Naive thymus-derived CD8-positive, alpha-beta T cell (primary cell): ENCODE results near the gene HCRTR2. TPM values are rescaled to one million over a fixed set of nuclear protein-coding genes. Genes with fewer than 3 reads are reported as not detected.
"Not testable (repeated sequence)": the region's sequence is repeated elsewhere in the genome, so short reads cannot be mapped to it uniquely, and the experiment has no call there.

ENCODE experiments used
- ATAC-seq, 2 donors: fragments of 150-1000 bp; cut with Tn5 transposase in 1 of 2; sonication (Bioruptor Pico), chemical (Tn5 transposase) in 1 of 2; 1 replicate in 1 of 2; 2 replicates in 1 of 2; pipeline ENCODE4 v1.10.0; 2021; ENCODE audit warnings: mild to moderate bottlenecking in 2 of 2, moderate library complexity in 2 of 2
- POLR2A ChIA-PET: fragments of 350-600 bp; sonication (Branson Sonifier 250); formaldehyde crosslinking; loops from one replicate; lab custom pipeline; 2021; ENCODE audit warnings: antibody characterized with exemption; lab: Charles Lee
- DNase-seq, 10 donors: peaks; one replicate each; pipeline versions ENCODE4 v3.0.0 to v3.0.0-alpha.2; 2020 to 2022
- H3K27ac Mint-ChIP-seq, 10 donors: one replicate each; pipeline ENCODE4 v1.8.0; 2020 to 2022; ENCODE audit warnings: mild to moderate bottlenecking in 10 of 10, mixed read lengths in 10 of 10, moderate library complexity in 4 of 10, inconsistent platforms in 1 of 10
- H3K27me3 Mint-ChIP-seq, 5 donors: one replicate each; pipeline ENCODE4 v1.8.0; 2021 to 2022; ENCODE audit warnings: mixed read lengths in 5 of 5
- H3K36me3 Mint-ChIP-seq, 3 donors: one replicate each; pipeline ENCODE4 v1.8.0; 2020 to 2022; ENCODE audit warnings: mixed read lengths in 3 of 3, mild to moderate bottlenecking in 2 of 3, inconsistent platforms in 1 of 3
- H3K4me1 Mint-ChIP-seq, 4 donors: one replicate each; pipeline ENCODE4 v1.8.0; 2021 to 2022; ENCODE audit warnings: mixed read lengths in 4 of 4
- H3K4me3 Mint-ChIP-seq, 10 donors: one replicate each; pipeline ENCODE4 v1.8.0; 2020 to 2022; ENCODE audit warnings: mild to moderate bottlenecking in 10 of 10, mixed read lengths in 10 of 10, moderate library complexity in 6 of 10, inconsistent platforms in 1 of 10
- H3K9me3 Mint-ChIP-seq, 9 donors: one replicate each; pipeline ENCODE4 v1.8.0; 2020 to 2022; ENCODE audit warnings: mixed read lengths in 9 of 9, mild to moderate bottlenecking in 3 of 9, inconsistent platforms in 1 of 9, moderate library complexity in 1 of 9
- polyA plus RNA-seq, 3 donors: library from polyadenylated mRNA; unstranded; fragments of 300-500 nt; fragmentation: Illumina TruSeq; gene quantifications; one replicate each; pipeline ENCODE4 v1.2.3, GENCODE V29; 2021
- total RNA-seq, 8 experiments: library from RNA in 2 of 8; stranded (reverse) in 2 of 8; gene quantifications; one replicate each; pipeline ENCODE4 v1.2.3 and lab custom pipeline; 2021 to 2026

Gene HCRTR2
- total and polyA plus RNA-seq, 5 experiments from 2014 or later, result not detected

DNA sequence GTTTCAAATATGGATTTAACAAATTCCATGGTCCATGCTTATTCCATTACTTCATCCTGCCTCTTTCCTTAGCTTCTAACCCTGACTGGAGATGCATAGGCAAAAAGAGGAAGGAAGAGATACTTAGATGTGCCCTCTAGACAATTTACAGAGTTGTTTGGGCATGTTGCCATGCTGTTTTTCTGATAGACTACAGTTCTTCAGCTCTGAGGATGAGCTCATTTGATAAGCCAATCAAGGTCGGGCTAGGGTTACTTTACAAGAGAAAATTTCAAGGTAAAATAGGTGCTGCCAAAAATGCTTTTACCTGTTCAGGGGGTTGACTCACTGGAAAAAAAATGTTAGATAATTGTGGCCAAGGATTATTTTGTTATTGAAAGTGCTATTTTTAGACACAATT, 5.9 kb downstream of the HCRTR2 start:
- H3K9me3 Mint-ChIP-seq, result peaks cover 0 to 24% (median 8%) of the 10 kb centered on the region in 9 donors
- POLR2A ChIA-PET, result no interaction called here
- H3K27me3 Mint-ChIP-seq, result peaks cover 0 to 8% (median 5%) of the 10 kb centered on the region in 5 donors
- DNase-seq (no peak), ATAC-seq (no peak)
- no peak overlapping the region for H3K27ac Mint-ChIP-seq
- no peaks in the 10 kb centered on the region for H3K4me1 Mint-ChIP-seq
- peaks cover 0 to 7% (median 0%) of the 10 kb centered on the region in 3 donors for H3K36me3 Mint-ChIP-seq
- H3K4me3 Mint-ChIP-seq, result no peak overlapping the region

- no peaks in the 10 kb centered on the region for H3K27me3 Mint-ChIP-seq
- no peaks in the 10 kb centered on the region for H3K4me1 Mint-ChIP-seq
- no peaks in the 10 kb centered on the region for H3K36me3 Mint-ChIP-seq
- ATAC-seq, result no peak
- no peak overlapping the region for H3K27ac Mint-ChIP-seq
- POLR2A ChIA-PET, result no interaction called here
- DNase-seq, result no peak
- no peak overlapping the region for H3K4me3 Mint-ChIP-seq
- peaks cover 0 to 16% (median 7%) of the 10 kb centered on the region in 9 donors for H3K9me3 Mint-ChIP-seq
Measured at GRCh38 chr6:55182016-55182650, 7.8 kb downstream of the HCRTR2 start.

- no peak for ATAC-seq
Measured at GRCh38 chr6:55184782-55185530, 10.6 kb downstream of the HCRTR2 start.

GRCh38 chr6:55198715-55199114, 24.4 kb downstream of the HCRTR2 start:
- Mint-ChIP-seq H3K27ac (no peak overlapping the region), H3K27me3 (no peaks in the 10 kb centered on the region), H3K4me3 (no peak overlapping the region), H3K9me3 (peaks cover 0 to 16% (median 2%) of the 10 kb centered on the region in 9 donors), H3K36me3 (no peaks in the 10 kb centered on the region), H3K4me1 (no peaks in the 10 kb centered on the region)
- no peak for DNase-seq
- no peak for ATAC-seq
- POLR2A ChIA-PET, result no interaction called here

More at GRCh38 chr6:55184782-55185530, 10.6 kb downstream of the HCRTR2 start:
- Mint-ChIP-seq H3K9me3 (peaks cover 0 to 29% (median 5%) of the 10 kb centered on the region in 9 donors), H3K4me1 (no peaks in the 10 kb centered on the region), H3K27me3 (no peaks in the 10 kb centered on the region), H3K36me3 (no peaks in the 10 kb centered on the region), H3K4me3 (no peak overlapping the region), H3K27ac (no peak overlapping the region)
- POLR2A ChIA-PET, result no interaction called here
- DNase-seq, result no peak

- Mint-ChIP-seq H3K9me3 (peaks cover 0 to 19% (median 2%) of the 10 kb centered on the region in 9 donors), H3K27ac (no peak overlapping the region), H3K27me3 (no peaks in the 10 kb centered on the region), H3K36me3 (no peaks in the 10 kb centered on the region), H3K4me1 (no peaks in the 10 kb centered on the region), H3K4me3 (no peak overlapping the region)
- POLR2A ChIA-PET, result no interaction called here
- ATAC-seq, result no peak
- no peak for DNase-seq
Measured at GRCh38 chr6:55199239-55199638, 24.9 kb downstream of the HCRTR2 start.

DNA sequence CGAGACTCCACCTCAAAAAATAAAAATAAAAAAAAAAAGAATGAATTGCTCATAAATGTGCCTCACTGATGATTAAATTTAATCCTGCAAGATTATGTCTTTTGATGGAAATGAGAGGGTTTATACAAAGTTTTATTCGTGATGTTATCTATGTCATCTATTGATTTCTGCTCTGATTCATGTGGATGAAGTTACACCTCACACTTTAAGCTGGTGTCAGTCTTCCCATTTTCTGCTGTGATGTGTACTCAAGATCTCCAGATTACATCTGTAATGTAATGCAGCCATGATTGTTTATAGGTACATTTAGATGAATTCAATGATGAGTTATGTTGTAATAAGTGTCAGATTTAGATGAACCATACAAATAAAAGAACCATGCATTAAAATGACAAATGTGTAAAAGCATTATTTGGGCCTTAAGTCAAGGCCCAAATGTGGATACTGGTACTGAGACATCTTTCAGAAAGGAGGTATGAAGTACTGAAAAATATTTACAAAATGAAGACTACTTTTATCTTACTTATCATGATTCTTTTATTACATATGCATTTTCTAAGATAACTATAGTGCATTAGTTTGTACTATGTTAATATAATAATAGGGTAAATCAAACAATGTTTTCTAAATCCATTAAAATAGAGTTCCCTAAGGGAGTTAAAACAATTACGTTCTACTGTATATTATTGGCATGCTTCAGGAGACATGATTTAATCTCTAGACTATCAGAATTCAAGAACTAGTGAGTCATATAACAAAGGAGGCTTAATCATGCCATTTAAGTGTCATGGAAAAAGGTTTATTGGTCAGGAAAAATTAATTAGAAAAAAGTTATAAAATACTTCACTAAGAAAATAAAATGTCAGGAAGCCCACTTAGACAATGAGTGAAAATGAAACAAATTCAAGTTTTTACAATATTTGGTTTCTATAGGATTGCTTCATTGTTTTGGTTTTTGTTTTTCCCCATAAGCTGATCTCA, 34.5 kb downstream of the HCRTR2 start:
- Mint-ChIP-seq H3K4me1 (no peaks in the 10 kb centered on the region), H3K9me3 (peaks cover 0 to 10% (median 6%) of the 10 kb centered on the region in 9 donors), H3K4me3 (no peak overlapping the region), H3K27ac (no peak overlapping the region), H3K36me3 (no peaks in the 10 kb centered on the region), H3K27me3 (no peaks in the 10 kb centered on the region)
- ATAC-seq (no peak), DNase-seq (no peak)
- POLR2A ChIA-PET, result no interaction called here

GRCh38 chr6:55210952-55211351, 36.6 kb downstream of the HCRTR2 start:
- peaks cover 0 to 17% (median 9%) of the 10 kb centered on the region in 9 donors for H3K9me3 Mint-ChIP-seq
- H3K36me3 Mint-ChIP-seq, result no peaks in the 10 kb centered on the region
- no peak for DNase-seq
- no peak overlapping the region for H3K4me3 Mint-ChIP-seq
- H3K27ac Mint-ChIP-seq, result no peak overlapping the region
- ATAC-seq, result no peak
- POLR2A ChIA-PET, result no interaction called here
- no peaks in the 10 kb centered on the region for H3K4me1 Mint-ChIP-seq
- no peaks in the 10 kb centered on the region for H3K27me3 Mint-ChIP-seq

- Mint-ChIP-seq H3K4me1 (no peaks in the 10 kb centered on the region), H3K27ac (no peak overlapping the region), H3K4me3 (no peak overlapping the region), H3K9me3 (peaks cover 0 to 21% (median 9%) of the 10 kb centered on the region in 9 donors), H3K36me3 (no peaks in the 10 kb centered on the region), H3K27me3 (no peaks in the 10 kb centered on the region)
- no peak for DNase-seq
- POLR2A ChIA-PET, result no interaction called here
- no peak for ATAC-seq
Measured at GRCh38 chr6:55212156-55212555, 37.8 kb downstream of the HCRTR2 start.

DNA sequence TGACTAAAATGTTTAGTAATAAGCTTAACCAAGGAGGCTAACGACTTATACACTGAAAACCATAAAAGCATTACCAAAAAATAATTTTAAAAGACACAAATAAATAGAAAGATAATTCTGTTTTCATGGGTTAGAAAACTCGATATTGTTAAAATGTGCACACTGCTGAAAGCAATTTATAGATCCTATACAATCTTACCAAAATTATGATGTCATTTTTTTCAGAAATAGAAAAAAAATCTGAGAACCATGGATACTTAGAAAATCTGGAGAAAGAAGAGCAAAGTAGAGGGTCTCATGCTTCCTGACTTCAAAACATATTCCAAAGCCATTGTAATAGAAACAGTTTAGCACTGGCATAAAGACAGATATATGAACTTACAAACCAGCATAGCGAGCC, 46.6 kb downstream of the HCRTR2 start:
- ATAC-seq, result no peak
- no peak for DNase-seq
- no peaks in the 10 kb centered on the region for H3K4me1 Mint-ChIP-seq
- no peaks in the 10 kb centered on the region for H3K27me3 Mint-ChIP-seq
- H3K4me3 Mint-ChIP-seq, result no peak overlapping the region
- no peak overlapping the region for H3K27ac Mint-ChIP-seq
- H3K36me3 Mint-ChIP-seq, result no peaks in the 10 kb centered on the region
- H3K9me3 Mint-ChIP-seq, result peaks cover 0 to 25% (median 4%) of the 10 kb centered on the region in 9 donors
- POLR2A ChIA-PET, result no interaction called here

GRCh38 chr6:55227862-55228261, 53.5 kb downstream of the HCRTR2 start:
- Mint-ChIP-seq H3K4me1 (no peaks in the 10 kb centered on the region), H3K9me3 (peaks cover 0 to 13% (median 5%) of the 10 kb centered on the region in 9 donors), H3K4me3 (no peak overlapping the region), H3K36me3 (no peaks in the 10 kb centered on the region), H3K27ac (no peak overlapping the region), H3K27me3 (no peaks in the 10 kb centered on the region)
- ATAC-seq (no peak), DNase-seq (no peak)
- POLR2A ChIA-PET, result no interaction called here

- POLR2A ChIA-PET, result no interaction called here
- DNase-seq, result no peak
- Mint-ChIP-seq H3K4me1 (no peaks in the 10 kb centered on the region), H3K27me3 (no peaks in the 10 kb centered on the region), H3K4me3 (no peak overlapping the region), H3K9me3 (peaks cover 0 to 9% (median 4%) of the 10 kb centered on the region in 9 donors), H3K36me3 (no peaks in the 10 kb centered on the region), H3K27ac (no peak overlapping the region)
- no peak for ATAC-seq
Measured at GRCh38 chr6:55239099-55239498, 64.8 kb downstream of the HCRTR2 start.

GRCh38 chr6:55240975-55241605, 66.8 kb downstream of the HCRTR2 start:
- DNase-seq, H3K4me1 Mint-ChIP-seq, H3K27ac Mint-ChIP-seq, POLR2A ChIA-PET, ATAC-seq, H3K9me3 Mint-ChIP-seq, H3K4me3 Mint-ChIP-seq, H3K36me3 Mint-ChIP-seq, H3K27me3 Mint-ChIP-seq: not testable (repeated sequence)
